ENCODE results near the gene EYA2. TPM values are rescaled to one million over a fixed set of nuclear protein-coding genes. Genes with fewer than 3 reads are reported as not detected.

Gene EYA2
- total and polyA plus RNA-seq, 7 donors: 1.2 to 11.8 (median 3.3) TPM

GRCh38 chr20:47221036-47221625 lies 326.5 kb downstream of the EYA2 start:
- no peak overlapping the region for H3K27ac ChIP-seq
- H3K27me3 ChIP-seq: no peaks in the 10 kb centered on the region
- no peaks in the 10 kb centered on the region for H3K9me3 ChIP-seq
- H3K4me3 ChIP-seq: no peak overlapping the region
- intact Hi-C loops (cut with DNase I): no loop called here
- peaks cover 13 to 97% (median 50%) of the 10 kb centered on the region in 4 donors for H3K36me3 ChIP-seq
- peaks cover 0 to 10% (median 0%) of the 10 kb centered on the region in 4 donors for H3K4me1 ChIP-seq
- TF ChIP-seq POLR2AphosphoS5 (IDR thresholded peaks at IDR 0.05) (no peak), CTCF (IDR thresholded peaks at IDR 0.05) (no peak), POLR2A (IDR thresholded peaks at IDR 0.05) (no peak), EP300 (IDR thresholded peaks at IDR 0.05) (no peak)
- no peak for DNase-seq
- WGBS, 2 donors: 85 to 91% methylated on average over 16 of the region's 16 CpGs

- peaks cover 13 to 97% (median 59%) of the 10 kb centered on the region in 4 donors for H3K36me3 ChIP-seq
- intact Hi-C loops (cut with DNase I): no loop called here
- H3K27ac ChIP-seq: no peak overlapping the region
- no peaks in the 10 kb centered on the region for H3K27me3 ChIP-seq
- TF ChIP-seq EP300 (IDR thresholded peaks at IDR 0.05) (no peak), POLR2AphosphoS5 (IDR thresholded peaks at IDR 0.05) (no peak), CTCF (IDR thresholded peaks at IDR 0.05) (no peak), POLR2A (IDR thresholded peaks at IDR 0.05) (no peak)
- no peak for DNase-seq
- peaks cover 0 to 9% (median 0%) of the 10 kb centered on the region in 4 donors for H3K4me1 ChIP-seq
- H3K4me3 ChIP-seq: no peak overlapping the region
- 92 to 95% methylated on average over 12 of the region's 12 CpGs for WGBS, 2 donors
- H3K9me3 ChIP-seq: no peaks in the 10 kb centered on the region
These were observed 328.0 kb downstream of the EYA2 start for GRCh38 chr20:47222468-47223119.

GRCh38 chr20:47223896-47224295 lies 329.3 kb downstream of the EYA2 start:
- DNase-seq: no peak
- Histone ChIP-seq H3K27ac (no peak overlapping the region), H3K9me3 (no peaks in the 10 kb centered on the region), H3K4me3 (no peak overlapping the region), H3K27me3 (no peaks in the 10 kb centered on the region), H3K4me1 (peaks cover 0 to 4% (median 0%) of the 10 kb centered on the region in 4 donors), H3K36me3 (peaks cover 13 to 99% (median 66%) of the 10 kb centered on the region in 4 donors)
- 97 to 98% methylated on average over 1 of the region's 1 CpG for WGBS, 2 donors
- TF ChIP-seq POLR2AphosphoS5 (IDR thresholded peaks at IDR 0.05) (no peak), CTCF (IDR thresholded peaks at IDR 0.05) (no peak), POLR2A (IDR thresholded peaks at IDR 0.05) (no peak), EP300 (IDR thresholded peaks at IDR 0.05) (no peak)
- intact Hi-C loops (cut with DNase I): no loop called here

GRCh38 chr20:47224300-47224791 lies 329.7 kb downstream of the EYA2 start:
- WGBS, 2 donors: 89 to 95% methylated on average over 11 of the region's 11 CpGs
- Histone ChIP-seq H3K4me1 (peaks cover 0 to 4% (median 0%) of the 10 kb centered on the region in 4 donors), H3K27me3 (no peaks in the 10 kb centered on the region)

More at GRCh38 chr20:47224300-47224791, 329.7 kb downstream of the EYA2 start:
- no peak for TF ChIP-seq POLR2AphosphoS5 (IDR thresholded peaks at IDR 0.05)
- no peak for TF ChIP-seq EP300 (IDR thresholded peaks at IDR 0.05)
- no peak for TF ChIP-seq CTCF (IDR thresholded peaks at IDR 0.05)
- no peak for TF ChIP-seq POLR2A (IDR thresholded peaks at IDR 0.05)
- Histone ChIP-seq H3K27ac (no peak overlapping the region), H3K36me3 (peaks cover 13 to 99% (median 70%) of the 10 kb centered on the region in 4 donors), H3K9me3 (no peaks in the 10 kb centered on the region), H3K4me3 (no peak overlapping the region)
- intact Hi-C loops (cut with DNase I): no loop called here
- no peak for DNase-seq

Measured in sigmoid colon (tissue), 7 donors.